ENCODE data around the gene CCP110.

The CCP110 gene

GRCh38 chr16:19555186-19555937 lies 31.6 kb downstream of the CCP110 start, which contains the start of gene VPS35L:
Gene VPS35L (plus strand): TSS chr16:19555703. CDS start chr16:19555730, 27 bp downstream.
- peak; percentile 97 for FAIRE-seq

- peak; percentile 88 for FAIRE-seq
Measured at GRCh38 chr16:19555938-19556771, 32.4 kb downstream of the CCP110 start.

GRCh38 chr16:19559242-19559910 lies 35.6 kb downstream of the CCP110 start:
- FAIRE-seq = peak; percentile 92

- no peak for FAIRE-seq
Measured at GRCh38 chr16:19560078-19560477, 36.3 kb downstream of the CCP110 start.

- no peak for FAIRE-seq
Measured at GRCh38 chr16:19563377-19563776, 39.6 kb downstream of the CCP110 start.

- FAIRE-seq = no peak
Measured at GRCh38 chr16:19566362-19566761, 42.6 kb downstream of the CCP110 start.

- FAIRE-seq = no peak
Measured at GRCh38 chr16:19567560-19567959, 43.8 kb downstream of the CCP110 start.

GRCh38 chr16:19573997-19574396 lies 50.3 kb downstream of the CCP110 start:
- FAIRE-seq = no peak

- no peak for FAIRE-seq
Measured at GRCh38 chr16:19574615-19575014, 50.9 kb downstream of the CCP110 start.

GRCh38 chr16:19578378-19578971 lies 54.7 kb downstream of the CCP110 start:
- no peak for FAIRE-seq

GRCh38 chr16:19582050-19582831 lies 58.5 kb downstream of the CCP110 start:
- no peak for FAIRE-seq

GRCh38 chr16:19583665-19584300 lies 60.0 kb downstream of the CCP110 start:
- no peak for FAIRE-seq

- FAIRE-seq = no peak
Measured at GRCh38 chr16:19588661-19589060, 64.9 kb downstream of the CCP110 start.

- FAIRE-seq = no peak
Measured at GRCh38 chr16:19589106-19589505, 65.4 kb downstream of the CCP110 start.

- FAIRE-seq = no peak
Measured at GRCh38 chr16:19589771-19590302, 66.1 kb downstream of the CCP110 start.

GRCh38 chr16:19595043-19595767 lies 71.5 kb downstream of the CCP110 start:
- FAIRE-seq = no peak

GRCh38 chr16:19598805-19599510 lies 75.2 kb downstream of the CCP110 start:
- FAIRE-seq = no peak

GRCh38 chr16:19599968-19600716 lies 76.4 kb downstream of the CCP110 start:
- FAIRE-seq = no peak
